Keratinocyte (primary cell): ENCODE measurements around the gene CUL1. TPM values are rescaled to one million over a fixed set of nuclear protein-coding genes. Genes with fewer than 3 reads are reported as not detected.
A peak's percentile ranks its signal among the peaks of the same experiment; 100 is the strongest.

Source experiments
- DNase-seq: peaks from one replicate; pipeline ENCODE4 v3.0.0-alpha.2; 2011; ENCODE audit warnings: low read depth, missing footprints, low spot score
- FAIRE-seq: peaks from 2 replicates; lab custom pipeline; 2011; peaks lifted over from hg19 to GRCh38; lab: Jason Lieb, UNC
- H2AFZ ChIP-seq: 2 replicates; pipeline ENCODE4 v1.6.0; 2012; ENCODE audit warnings: low read length, control low read depth, inconsistent platforms; ENCODE audit not compliant: control insufficient read depth
- H3K27ac ChIP-seq: 2 replicates; pipeline ENCODE4 v1.5.1; 2011; ENCODE audit warnings: low read length; ENCODE audit not compliant: control insufficient read depth, insufficient read depth
- H3K27me3 ChIP-seq: 3 replicates; pipeline ENCODE4 v1.6.0; 2011; ENCODE audit warnings: low read length; ENCODE audit not compliant: control insufficient read depth, insufficient read depth; ENCODE audit errors: extremely low read depth
- H3K36me3 ChIP-seq, 2 experiments: 2 replicates in 1 of 2; 3 replicates in 1 of 2; pipeline ENCODE4 v1.5.1; 2011; ENCODE audit warnings: low read length in 2 of 2, mild to moderate bottlenecking in 1 of 2; ENCODE audit not compliant: control insufficient read depth in 2 of 2, insufficient read depth in 2 of 2; ENCODE audit errors: extremely low read depth in 1 of 2
- H3K4me1 ChIP-seq: 3 replicates; pipeline ENCODE4 v1.5.1; 2011; ENCODE audit warnings: low read length; ENCODE audit not compliant: control insufficient read depth, insufficient read depth; ENCODE audit errors: extremely low read depth
- H3K4me2 ChIP-seq: 3 replicates; pipeline ENCODE4 v1.6.0; 2011; ENCODE audit warnings: low read depth, low read length; ENCODE audit not compliant: control insufficient read depth, insufficient read depth; ENCODE audit errors: extremely low read depth
- H3K4me3 ChIP-seq, 3 experiments: fragments of 200-600 bp in 1 of 3; sonication (generic) in 1 of 3; 2 replicates in 2 of 3; 3 replicates in 1 of 3; pipeline ENCODE4 v1.5.1; 2011 to 2016; ENCODE audit warnings: low read length in 3 of 3, mild to moderate bottlenecking in 3 of 3, control low read depth in 2 of 3, inconsistent platforms in 1 of 3, low read depth in 1 of 3, mixed read lengths in 1 of 3, mixed run types in 1 of 3, moderate library complexity in 1 of 3; ENCODE audit not compliant: control insufficient read depth in 2 of 3, insufficient read depth in 2 of 3; ENCODE audit errors: extremely low read depth in 1 of 3
- H3K79me2 ChIP-seq: 2 replicates; pipeline ENCODE4 v1.6.0; 2012; ENCODE audit warnings: low read length; ENCODE audit not compliant: control insufficient read depth, insufficient read depth
- H3K9ac ChIP-seq: 3 replicates; pipeline ENCODE4 v1.6.0; 2011; ENCODE audit warnings: low read length; ENCODE audit not compliant: control insufficient read depth, insufficient read depth; ENCODE audit errors: extremely low read depth
- H3K9me1 ChIP-seq: 3 replicates; pipeline ENCODE4 v1.6.0; 2011; ENCODE audit warnings: low read length; ENCODE audit not compliant: control insufficient read depth, insufficient read depth; ENCODE audit errors: extremely low read depth
- H3K9me3 ChIP-seq: 2 replicates; pipeline ENCODE4 v1.5.1; 2012; ENCODE audit warnings: low read depth, low read length; ENCODE audit not compliant: control insufficient read depth
- H4K20me1 ChIP-seq: 3 replicates; pipeline ENCODE4 v1.6.0; 2011; ENCODE audit warnings: low read length; ENCODE audit not compliant: control insufficient read depth, insufficient read depth; ENCODE audit errors: extremely low read depth
- CTCF ChIP-seq, 3 experiments: IDR thresholded peaks in 1 of 3; conservative IDR thresholded peaks in 1 of 3; optimal IDR thresholded peaks in 1 of 3; 2 replicates in 2 of 3; 3 replicates in 1 of 3; pipeline versions ENCODE3 to v1.5.1; 2011; ENCODE audit warnings: low read length in 3 of 3, mild to moderate bottlenecking in 3 of 3, moderate library complexity in 2 of 3, control low read depth in 1 of 3, inconsistent platforms in 1 of 3; ENCODE audit not compliant: insufficient read depth in 2 of 3; ENCODE audit errors: extremely low read depth in 1 of 3
- EZH2 ChIP-seq: IDR thresholded peaks from one replicate; pipeline ENCODE4 v1.6.1; 2012; ENCODE audit warnings: inconsistent platforms, mild to moderate bottlenecking, low read length, moderate library complexity
- dilution Hi-C: fragments of 300-500 bp; cut with MboI; formaldehyde crosslinking; loops from one replicate; pipeline ENCODE4 v1.7.0; 2020; ENCODE audit warnings: low sequenced_read_pairs; ENCODE audit not compliant: extremely low pct_ligation_motif_present
- polyA plus RNA-seq, 5 experiments: library from polyadenylated mRNA; depleted of rRNA in 3 of 5; stranded (reverse) in 3 of 5; stranded (forward) in 1 of 5; unstranded in 1 of 5; fragments of >200 nt; gene quantifications; 1 replicate in 1 of 5; 2 replicates in 3 of 5; 3 replicates in 1 of 5; pipeline versions ENCODE4 v1.2.1 to v1.2.3, GENCODE V29; 2011 to 2012; ENCODE audit warnings: missing spikeins in 2 of 5, low read depth in 1 of 5, low replicate concordance in 1 of 5

Gene CUL1
- polyA plus RNA-seq, 1 donor (not counting 4 experiments of a cell fraction or from before 2014, with no cell fraction given) = 55.4 TPM

GRCh38 chr7:148726385-148726784 lies 27.7 kb downstream of the CUL1 start:
- peaks cover 0 to 1% of the 10 kb centered on the region in 2 experiments for H3K36me3 ChIP-seq
- no peak overlapping the region for H3K27ac ChIP-seq
- no peaks in the 10 kb centered on the region for H3K9me3 ChIP-seq
- H3K4me2 ChIP-seq = no peak overlapping the region
- H3K27me3 ChIP-seq = no peaks in the 10 kb centered on the region
- FAIRE-seq = no peak
- peaks cover 13% of the 10 kb centered on the region for H3K4me1 ChIP-seq
- peaks cover 97% of the 10 kb centered on the region for H3K79me2 ChIP-seq
- H3K4me3 ChIP-seq = no peak overlapping the region
- DNase-seq = no peak
- peaks cover 17% of the 10 kb centered on the region for H4K20me1 ChIP-seq
- TF ChIP-seq CTCF (optimal IDR thresholded peaks at IDR 0.05 in 1 of 3, IDR thresholded peaks at IDR 0.05 in 1 of 3, conservative IDR thresholded peaks at IDR 0.05 in 1 of 3; ENCODE audit: extremely low read depth in 1 of 3, insufficient read depth in 2 of 3, low read length in 3 of 3) = no peak
- TF ChIP-seq EZH2 = no peak
- dilution Hi-C loops = no loop called here
- H2AFZ ChIP-seq = no peak overlapping the region
- no peak overlapping the region for H3K9ac ChIP-seq
- peaks cover 2% of the 10 kb centered on the region for H3K9me1 ChIP-seq

GRCh38 chr7:148727501-148728278 lies 29.0 kb downstream of the CUL1 start:
- TF ChIP-seq EZH2 = no peak
- TF ChIP-seq CTCF (optimal IDR thresholded peaks at IDR 0.05 in 1 of 3, IDR thresholded peaks at IDR 0.05 in 1 of 3, conservative IDR thresholded peaks at IDR 0.05 in 1 of 3; ENCODE audit: extremely low read depth in 1 of 3, insufficient read depth in 2 of 3, low read length in 3 of 3) = peak; percentile 9 to 29 (median 18)
- Histone ChIP-seq H3K9ac (no peak overlapping the region), H4K20me1 (peaks cover 10% of the 10 kb centered on the region), H3K4me1 (peaks cover 13% of the 10 kb centered on the region), H3K9me1 (peaks cover 2% of the 10 kb centered on the region), H3K27ac (peak overlapping the region; percentile 52), H3K79me2 (peaks cover 94% of the 10 kb centered on the region), H3K27me3 (no peaks in the 10 kb centered on the region), H3K4me3 (peak overlapping the region in 2 of 3 experiments; percentile 12 to 39), H3K9me3 (no peaks in the 10 kb centered on the region), H3K4me2 (peak overlapping the region; percentile 74), H3K36me3 (peaks cover 0 to 2% of the 10 kb centered on the region in 2 experiments), H2AFZ (no peak overlapping the region)
- FAIRE-seq (peak; percentile 93), DNase-seq (no peak)
- dilution Hi-C loops = no loop called here
